Measurements from ENCODE around the gene RGS8.

RGS8 gene

DNA sequence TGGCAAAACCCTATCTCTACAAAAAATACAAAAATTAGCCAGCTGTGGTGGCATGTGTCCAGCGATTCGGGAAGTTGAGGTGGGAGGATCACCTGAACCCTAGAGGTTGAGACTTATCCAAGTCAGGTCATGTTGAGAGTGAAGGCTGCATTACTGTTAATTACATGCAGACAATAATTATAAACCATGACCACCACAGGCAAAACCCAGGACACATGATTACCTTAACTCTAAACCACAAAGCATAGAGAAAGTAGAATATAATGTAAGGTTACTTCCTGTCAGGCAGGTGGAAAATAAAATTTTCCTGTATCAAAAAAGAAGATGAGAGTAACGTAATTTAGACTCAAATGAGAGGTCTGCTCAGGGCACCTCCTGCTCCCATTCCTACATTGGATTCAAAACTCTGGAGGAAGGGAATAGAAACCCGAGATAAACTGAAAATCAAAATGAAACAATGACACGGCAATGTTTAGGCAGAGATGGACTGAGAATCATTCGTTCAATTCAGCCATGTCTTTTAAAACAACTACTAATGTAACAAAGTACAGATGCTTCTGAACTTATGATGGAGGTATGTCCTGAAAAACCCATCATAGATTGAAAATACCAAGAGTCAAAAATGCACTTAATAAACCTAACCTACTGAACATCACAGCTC is 33.6 kb downstream of the RGS8 start:
- Histone ChIP-seq H3K4me1 (ENCODE audit: insufficient read depth, low read length) (no peaks in the 10 kb centered on the region), H3K4me3 (ENCODE audit: low read length) (no peak overlapping the region), H3K27ac (ENCODE audit: low read length) (no peak overlapping the region), H3K36me3 (ENCODE audit: insufficient read depth, low read depth, low read length) (no peaks in the 10 kb centered on the region), H3K9me3 (ENCODE audit: insufficient read depth, low read depth, low read length) (no peaks in the 10 kb centered on the region), H3K9ac (ENCODE audit: low read depth, low read length) (no peak overlapping the region), H3K27me3 (ENCODE audit: insufficient read depth, low read length) (no peaks in the 10 kb centered on the region)

DNA sequence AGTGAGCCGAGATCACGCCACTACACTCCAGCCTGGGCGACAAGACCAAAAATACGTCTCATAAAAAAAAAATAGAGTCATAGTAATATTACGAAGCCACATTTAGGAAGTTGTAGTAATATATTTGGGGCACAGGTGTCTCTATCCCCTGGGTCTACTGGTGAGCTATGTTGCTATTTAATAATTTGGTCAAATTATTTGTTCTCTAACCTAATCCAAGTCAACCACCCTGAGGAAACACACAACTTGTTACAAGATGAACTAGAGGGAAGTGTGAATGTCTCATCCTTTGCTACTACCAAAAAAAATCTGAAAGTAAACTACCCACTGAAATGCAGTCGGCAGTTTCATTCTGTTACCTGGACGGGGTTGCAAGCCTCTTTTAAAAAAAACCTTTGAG is 35.3 kb downstream of the RGS8 start:
- no peak overlapping the region for H3K9ac ChIP-seq (ENCODE audit: low read depth, low read length)
- no peaks in the 10 kb centered on the region for H3K36me3 ChIP-seq (ENCODE audit: insufficient read depth, low read depth, low read length)
- H3K27ac ChIP-seq (ENCODE audit: low read length) = no peak overlapping the region
- H3K4me3 ChIP-seq (ENCODE audit: low read length) = no peak overlapping the region
- no peaks in the 10 kb centered on the region for H3K9me3 ChIP-seq (ENCODE audit: insufficient read depth, low read depth, low read length)
- no peaks in the 10 kb centered on the region for H3K4me1 ChIP-seq (ENCODE audit: insufficient read depth, low read length)
- no peaks in the 10 kb centered on the region for H3K27me3 ChIP-seq (ENCODE audit: insufficient read depth, low read length)

DNA sequence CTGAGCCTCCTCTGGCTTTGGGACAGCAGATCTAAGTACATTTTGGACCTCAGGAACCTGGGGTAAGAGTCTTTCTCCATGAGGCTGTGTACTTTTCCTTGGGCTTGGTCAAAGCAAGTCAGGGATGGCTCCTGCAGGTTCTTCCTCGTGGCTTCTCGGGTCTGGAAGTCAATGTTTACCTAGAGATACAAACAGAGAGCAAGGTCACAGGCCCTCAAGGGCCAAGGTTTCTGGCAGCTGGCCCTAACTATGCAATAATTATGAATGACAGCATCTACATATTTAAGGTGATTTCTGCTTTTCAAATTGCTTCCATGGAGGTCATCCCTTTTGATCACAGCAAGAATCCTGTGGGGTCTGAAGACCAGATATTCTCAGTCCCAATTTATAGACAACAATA is 37.6 kb downstream of the RGS8 start:
- Histone ChIP-seq H3K9me3 (ENCODE audit: insufficient read depth, low read depth, low read length) (no peaks in the 10 kb centered on the region), H3K27ac (ENCODE audit: low read length) (no peak overlapping the region), H3K4me1 (ENCODE audit: insufficient read depth, low read length) (no peaks in the 10 kb centered on the region), H3K9ac (ENCODE audit: low read depth, low read length) (no peak overlapping the region), H3K4me3 (ENCODE audit: low read length) (no peak overlapping the region), H3K27me3 (ENCODE audit: insufficient read depth, low read length) (no peaks in the 10 kb centered on the region), H3K36me3 (ENCODE audit: insufficient read depth, low read depth, low read length) (no peaks in the 10 kb centered on the region)

DNA sequence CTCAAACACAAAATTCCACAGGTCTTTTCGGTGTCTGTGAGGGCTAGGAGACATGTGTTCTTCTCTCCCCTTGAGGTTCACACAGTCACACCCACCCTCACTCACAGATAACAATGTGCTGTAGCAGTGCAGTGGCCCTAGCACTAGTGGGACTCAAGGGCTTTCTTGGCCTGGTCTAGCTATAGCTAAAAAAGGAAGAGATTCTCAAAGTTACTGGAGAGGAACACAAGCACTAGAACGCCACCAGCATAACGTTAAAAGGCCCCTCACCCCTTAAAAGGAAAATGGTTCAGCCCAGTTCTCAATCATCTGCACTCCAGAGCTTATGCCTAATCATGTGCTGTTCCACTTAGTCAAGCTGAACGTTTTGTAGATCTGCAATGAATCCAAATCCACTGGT is 39.5 kb downstream of the RGS8 start:
- no peaks in the 10 kb centered on the region for H3K36me3 ChIP-seq (ENCODE audit: insufficient read depth, low read depth, low read length)
- no peaks in the 10 kb centered on the region for H3K27me3 ChIP-seq (ENCODE audit: insufficient read depth, low read length)
- H3K9me3 ChIP-seq (ENCODE audit: insufficient read depth, low read depth, low read length) = no peaks in the 10 kb centered on the region
- H3K27ac ChIP-seq (ENCODE audit: low read length) = no peak overlapping the region
- no peak overlapping the region for H3K9ac ChIP-seq (ENCODE audit: low read depth, low read length)
- no peaks in the 10 kb centered on the region for H3K4me1 ChIP-seq (ENCODE audit: insufficient read depth, low read length)
- no peak overlapping the region for H3K4me3 ChIP-seq (ENCODE audit: low read length)

DNA sequence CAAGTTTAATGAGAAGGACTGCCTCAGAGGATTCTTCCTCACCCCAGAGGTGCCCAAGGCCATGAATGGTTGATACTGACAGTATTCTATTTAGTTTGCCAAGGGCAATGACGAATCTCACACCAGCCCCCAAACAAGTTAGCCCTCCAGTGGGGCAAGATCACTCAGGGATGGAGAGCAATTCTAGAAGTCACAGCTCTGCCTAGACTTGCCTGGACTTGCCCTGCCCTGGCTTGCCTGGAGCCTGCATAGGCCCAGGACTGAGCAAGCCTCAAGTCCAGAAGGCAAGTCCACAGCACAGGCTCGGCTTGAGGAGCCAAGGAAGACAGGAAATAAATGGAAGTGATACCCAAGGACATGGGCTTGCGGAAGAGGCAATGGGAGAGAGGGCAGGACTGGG is 40.7 kb downstream of the RGS8 start:
- Histone ChIP-seq H3K4me3 (ENCODE audit: low read length) (no peak overlapping the region), H3K9ac (ENCODE audit: low read depth, low read length) (no peak overlapping the region), H3K27ac (ENCODE audit: low read length) (no peak overlapping the region), H3K4me1 (ENCODE audit: insufficient read depth, low read length) (no peaks in the 10 kb centered on the region), H3K27me3 (ENCODE audit: insufficient read depth, low read length) (no peaks in the 10 kb centered on the region), H3K36me3 (ENCODE audit: insufficient read depth, low read depth, low read length) (no peaks in the 10 kb centered on the region), H3K9me3 (ENCODE audit: insufficient read depth, low read depth, low read length) (no peaks in the 10 kb centered on the region)

DNA sequence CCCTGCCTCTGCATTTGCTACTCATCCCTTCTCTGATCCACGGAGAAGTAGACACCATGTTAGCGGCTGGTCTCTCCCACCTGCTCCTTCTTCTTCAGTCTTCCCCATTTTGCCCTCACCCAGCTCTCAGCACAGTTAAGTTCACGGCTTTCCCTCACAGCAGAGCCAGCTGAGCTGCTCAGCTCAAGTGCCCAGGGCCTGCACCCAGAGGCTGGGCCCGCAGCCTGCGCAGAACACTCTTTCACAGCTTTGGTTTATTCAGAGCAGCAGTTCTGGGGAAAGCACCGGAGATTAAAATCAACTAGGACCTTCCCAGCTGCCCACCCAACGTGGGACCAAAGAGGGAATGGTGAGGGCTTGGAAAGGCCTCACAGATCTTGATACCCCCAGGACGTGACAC is 41.9 kb downstream of the RGS8 start:
- Histone ChIP-seq H3K9ac (ENCODE audit: low read depth, low read length) (no peak overlapping the region), H3K4me3 (ENCODE audit: low read length) (no peak overlapping the region), H3K36me3 (ENCODE audit: insufficient read depth, low read depth, low read length) (no peaks in the 10 kb centered on the region), H3K27me3 (ENCODE audit: insufficient read depth, low read length) (no peaks in the 10 kb centered on the region), H3K27ac (ENCODE audit: low read length) (no peak overlapping the region), H3K4me1 (ENCODE audit: insufficient read depth, low read length) (no peaks in the 10 kb centered on the region), H3K9me3 (ENCODE audit: insufficient read depth, low read depth, low read length) (no peaks in the 10 kb centered on the region)

DNA sequence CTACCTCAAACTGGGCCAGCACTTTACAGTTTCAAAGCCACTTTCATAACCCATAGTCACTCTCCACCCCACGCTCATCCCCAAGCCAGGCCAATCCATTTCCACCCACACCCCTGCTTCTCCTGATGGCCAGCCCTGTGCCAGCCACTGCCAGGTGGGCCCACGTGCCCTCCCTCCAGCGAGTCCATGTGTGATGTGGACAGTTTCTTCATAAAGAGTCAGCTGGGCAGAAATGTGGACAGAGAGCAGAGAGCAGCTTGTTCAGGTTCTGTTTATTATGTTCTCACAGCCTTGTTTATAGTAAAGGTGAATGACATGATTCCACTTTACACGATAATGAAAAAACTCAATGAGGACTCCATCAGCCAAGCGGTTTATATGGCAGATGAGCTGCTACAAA is 42.8 kb downstream of the RGS8 start:
- Histone ChIP-seq H3K9me3 (ENCODE audit: insufficient read depth, low read depth, low read length) (no peaks in the 10 kb centered on the region), H3K9ac (ENCODE audit: low read depth, low read length) (no peak overlapping the region), H3K27ac (ENCODE audit: low read length) (no peak overlapping the region), H3K4me3 (ENCODE audit: low read length) (no peak overlapping the region), H3K27me3 (ENCODE audit: insufficient read depth, low read length) (no peaks in the 10 kb centered on the region), H3K36me3 (ENCODE audit: insufficient read depth, low read depth, low read length) (no peaks in the 10 kb centered on the region), H3K4me1 (ENCODE audit: insufficient read depth, low read length) (no peaks in the 10 kb centered on the region)

DNA sequence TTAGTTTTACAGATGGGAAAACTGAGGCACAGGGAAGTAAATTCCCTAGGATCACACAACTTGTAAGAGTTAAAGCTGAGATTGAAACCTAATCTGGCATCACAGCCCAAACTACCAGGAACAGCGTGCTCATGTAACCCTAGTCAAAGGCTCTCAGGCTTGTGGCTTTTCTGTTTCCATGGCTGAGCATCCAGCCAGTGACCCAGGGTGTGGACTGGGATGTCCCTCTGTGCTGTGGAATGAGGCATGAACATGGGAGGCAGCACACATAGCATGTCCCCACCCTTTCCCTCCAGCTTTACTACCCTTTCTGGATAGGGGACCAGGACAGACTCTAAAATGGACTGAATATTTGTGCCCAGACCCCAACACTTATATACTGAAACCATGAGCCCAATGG is 45.1 kb downstream of the RGS8 start:
- no peaks in the 10 kb centered on the region for H3K4me1 ChIP-seq (ENCODE audit: insufficient read depth, low read length)
- H3K27ac ChIP-seq (ENCODE audit: low read length) = no peak overlapping the region
- H3K9ac ChIP-seq (ENCODE audit: low read depth, low read length) = no peak overlapping the region
- H3K9me3 ChIP-seq (ENCODE audit: insufficient read depth, low read depth, low read length) = no peaks in the 10 kb centered on the region
- no peak overlapping the region for H3K4me3 ChIP-seq (ENCODE audit: low read length)
- H3K27me3 ChIP-seq (ENCODE audit: insufficient read depth, low read length) = no peaks in the 10 kb centered on the region
- H3K36me3 ChIP-seq (ENCODE audit: insufficient read depth, low read depth, low read length) = no peaks in the 10 kb centered on the region

DNA sequence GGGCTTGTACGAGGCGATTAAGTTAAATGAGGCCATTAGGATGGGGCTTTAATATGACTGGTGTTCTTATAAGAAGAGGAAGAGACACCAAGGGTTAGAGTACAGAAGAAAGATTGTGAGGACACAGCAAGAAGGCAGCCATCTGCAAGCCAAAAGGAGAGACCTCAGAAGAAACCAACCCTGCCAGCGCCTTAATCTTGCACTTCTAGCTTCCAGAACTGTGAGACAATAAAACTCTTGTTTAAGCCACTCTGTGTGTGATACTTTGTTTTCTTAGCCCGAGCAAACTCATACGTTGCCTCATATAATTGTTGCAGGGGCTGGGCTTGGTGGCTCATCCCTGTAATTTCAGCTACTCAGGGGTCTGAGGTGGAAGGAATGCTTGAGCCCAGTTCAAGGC is 46.6 kb downstream of the RGS8 start:
- Histone ChIP-seq H3K4me3 (ENCODE audit: low read length) (no peak overlapping the region), H3K27ac (ENCODE audit: low read length) (no peak overlapping the region), H3K27me3 (ENCODE audit: insufficient read depth, low read length) (no peaks in the 10 kb centered on the region), H3K36me3 (ENCODE audit: insufficient read depth, low read depth, low read length) (no peaks in the 10 kb centered on the region), H3K9ac (ENCODE audit: low read depth, low read length) (no peak overlapping the region), H3K9me3 (ENCODE audit: insufficient read depth, low read depth, low read length) (no peaks in the 10 kb centered on the region), H3K4me1 (ENCODE audit: insufficient read depth, low read length) (peaks cover 12% of the 10 kb centered on the region)

DNA sequence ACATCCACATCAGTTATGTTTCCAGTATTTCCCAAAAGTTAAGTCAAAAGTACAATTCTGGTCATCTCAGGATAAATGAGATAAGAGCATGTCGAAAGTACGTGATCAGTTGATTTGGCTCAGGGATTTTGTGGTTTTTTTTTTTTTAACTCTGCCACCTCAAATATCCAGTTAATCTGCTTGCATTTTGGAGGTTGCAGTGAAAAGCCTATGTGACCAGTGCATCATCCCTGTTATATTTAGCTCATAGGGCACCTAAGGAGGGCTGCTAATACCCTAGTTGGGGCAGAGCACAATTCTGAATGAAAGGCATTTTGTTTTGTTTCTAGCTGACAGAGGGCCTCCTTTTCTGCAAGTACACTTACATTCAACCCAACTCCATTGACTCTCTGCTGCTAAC is 48.5 kb downstream of the RGS8 start:
- no peaks in the 10 kb centered on the region for H3K27me3 ChIP-seq (ENCODE audit: insufficient read depth, low read length)
- no peak overlapping the region for H3K9ac ChIP-seq (ENCODE audit: low read depth, low read length)
- peaks cover 16% of the 10 kb centered on the region for H3K4me1 ChIP-seq (ENCODE audit: insufficient read depth, low read length)
- no peaks in the 10 kb centered on the region for H3K9me3 ChIP-seq (ENCODE audit: insufficient read depth, low read depth, low read length)
- no peak overlapping the region for H3K27ac ChIP-seq (ENCODE audit: low read length)
- no peaks in the 10 kb centered on the region for H3K36me3 ChIP-seq (ENCODE audit: insufficient read depth, low read depth, low read length)
- H3K4me3 ChIP-seq (ENCODE audit: low read length) = no peak overlapping the region
